Measurements from ENCODE around the gene BLOC1S4. TPM values are rescaled to one million over a fixed set of nuclear protein-coding genes. Genes with fewer than 3 reads are reported as not detected.

BLOC1S4 gene
- total and polyA plus RNA-seq, 12 donors, result 6.5 to 31.7 (median 17.5) TPM

GRCh38 chr4:6676722-6677558, 39.0 kb upstream of the BLOC1S4 start:
- peaks cover 16 to 29% of the 10 kb centered on the region in 2 donors for H3K4me1 ChIP-seq (replicated peaks in 1 of 2)
- H3K9me3 ChIP-seq (replicated peaks in 1 of 3), result no peaks in the 10 kb centered on the region
- DNase-seq, result no peak
- H3K4me3 ChIP-seq, result no peak overlapping the region
- TF ChIP-seq, protein P1, sequence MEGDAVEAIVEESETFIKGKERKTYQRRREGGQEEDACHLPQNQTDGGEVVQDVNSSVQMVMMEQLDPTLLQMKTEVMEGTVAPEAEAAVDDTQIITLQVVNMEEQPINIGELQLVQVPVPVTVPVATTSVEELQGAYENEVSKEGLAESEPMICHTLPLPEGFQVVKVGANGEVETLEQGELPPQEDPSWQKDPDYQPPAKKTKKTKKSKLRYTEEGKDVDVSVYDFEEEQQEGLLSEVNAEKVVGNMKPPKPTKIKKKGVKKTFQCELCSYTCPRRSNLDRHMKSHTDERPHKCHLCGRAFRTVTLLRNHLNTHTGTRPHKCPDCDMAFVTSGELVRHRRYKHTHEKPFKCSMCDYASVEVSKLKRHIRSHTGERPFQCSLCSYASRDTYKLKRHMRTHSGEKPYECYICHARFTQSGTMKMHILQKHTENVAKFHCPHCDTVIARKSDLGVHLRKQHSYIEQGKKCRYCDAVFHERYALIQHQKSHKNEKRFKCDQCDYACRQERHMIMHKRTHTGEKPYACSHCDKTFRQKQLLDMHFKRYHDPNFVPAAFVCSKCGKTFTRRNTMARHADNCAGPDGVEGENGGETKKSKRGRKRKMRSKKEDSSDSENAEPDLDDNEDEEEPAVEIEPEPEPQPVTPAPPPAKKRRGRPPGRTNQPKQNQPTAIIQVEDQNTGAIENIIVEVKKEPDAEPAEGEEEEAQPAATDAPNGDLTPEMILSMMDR (IDR thresholded peaks at IDR 0.05), result no peak
- TF ChIP-seq POLR2A (IDR thresholded peaks at IDR 0.05), result no peak
- 88 to 91% (median 89%) methylated on average over 21 of the region's 21 CpGs for WGBS, 4 donors
- intact Hi-C loops (cut with DNase I), result no loop called here
- no peaks in the 10 kb centered on the region for H3K36me3 ChIP-seq (replicated peaks in 1 of 2)
- no peaks in the 10 kb centered on the region for H3K27me3 ChIP-seq
- H3K27ac ChIP-seq, result no peak overlapping the region

GRCh38 chr4:6680372-6681034, 35.5 kb upstream of the BLOC1S4 start:
- intact Hi-C loops (cut with DNase I), result no loop called here
- WGBS, 4 donors, result 87 to 93% (median 89%) methylated on average over 10 of the region's 10 CpGs
- Histone ChIP-seq H3K27ac (no peak overlapping the region), H3K27me3 (no peaks in the 10 kb centered on the region), H3K4me3 (no peak overlapping the region), H3K9me3 (replicated peaks in 1 of 3) (no peaks in the 10 kb centered on the region), H3K4me1 (replicated peaks in 1 of 2) (peaks cover 0 to 17% of the 10 kb centered on the region in 2 donors), H3K36me3 (replicated peaks in 1 of 2) (no peaks in the 10 kb centered on the region)
- DNase-seq, result no peak
- TF ChIP-seq POLR2A (IDR thresholded peaks at IDR 0.05), result no peak
- TF ChIP-seq, protein P1 (IDR thresholded peaks at IDR 0.05), result no peak

GRCh38 chr4:6681191-6681590, 34.8 kb upstream of the BLOC1S4 start:
- intact Hi-C loops (cut with DNase I), result no loop called here
- no peak overlapping the region for H3K4me3 ChIP-seq

More at GRCh38 chr4:6681191-6681590, 34.8 kb upstream of the BLOC1S4 start:
- H3K4me1 ChIP-seq (replicated peaks in 1 of 2), result peaks cover 0 to 10% of the 10 kb centered on the region in 2 donors
- no peak for TF ChIP-seq POLR2A (IDR thresholded peaks at IDR 0.05)
- TF ChIP-seq, protein P1 (IDR thresholded peaks at IDR 0.05), result no peak
- H3K27ac ChIP-seq, result no peak overlapping the region
- no peaks in the 10 kb centered on the region for H3K27me3 ChIP-seq
- no peaks in the 10 kb centered on the region for H3K36me3 ChIP-seq (replicated peaks in 1 of 2)
- DNase-seq, result no peak
- 77 to 89% (median 84%) methylated on average over 7 to 9 of the region's 9 CpGs for WGBS, 4 donors
- no peaks in the 10 kb centered on the region for H3K9me3 ChIP-seq (replicated peaks in 1 of 3)
